ENCODE measurements around the gene RAB44. TPM values are rescaled to one million over a fixed set of nuclear protein-coding genes. Genes with fewer than 3 reads are reported as not detected.

RAB44 gene
- total RNA-seq, 5 donors from 2014 or later (not counting 1 experiment from before 2014, with no cell fraction given): 0.06 to 0.35 (median 0.09) TPM; not detected in 1

DNA sequence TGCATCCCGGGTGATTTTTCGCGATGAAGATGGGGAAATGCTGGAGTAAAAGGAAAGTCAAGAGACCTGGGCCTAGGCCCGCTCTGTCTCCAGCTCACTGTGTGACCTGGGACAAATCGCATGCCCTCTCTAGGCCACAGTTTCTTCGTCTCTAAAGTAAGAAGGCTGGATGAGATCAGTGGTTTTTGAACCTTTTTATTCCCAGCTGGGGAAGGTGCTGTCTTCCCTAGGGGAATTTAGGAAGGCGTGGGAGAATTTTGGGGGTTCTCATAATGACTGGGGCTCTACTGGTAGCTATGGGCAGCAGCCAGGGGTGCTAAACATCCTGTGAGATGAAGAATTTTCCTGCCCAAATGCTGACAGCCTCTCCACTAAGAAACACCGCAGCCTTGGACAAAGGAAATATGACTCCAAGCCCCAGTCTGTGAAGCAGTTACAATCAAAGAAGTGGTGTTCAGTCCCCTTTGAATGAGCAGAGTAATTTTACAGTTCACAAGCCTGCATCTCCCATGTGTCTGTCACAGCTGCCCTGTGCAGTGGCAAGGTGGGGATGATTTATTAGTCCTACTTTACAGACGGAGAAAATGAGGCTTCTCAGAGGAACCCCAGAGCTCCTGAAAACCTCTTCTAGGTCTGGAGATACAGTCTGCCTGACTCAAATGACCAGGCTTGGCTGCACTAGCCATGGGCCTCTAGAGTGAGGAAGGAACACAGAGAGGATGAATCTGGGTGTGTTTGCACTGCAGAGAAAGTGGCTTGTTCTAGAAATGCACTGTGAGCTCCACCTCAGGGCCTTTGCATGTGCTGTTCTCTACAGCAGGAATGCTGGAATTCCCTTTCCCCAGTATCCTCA lies 57.2 kb downstream of the RAB44 start:
- peak overlapping the region in 1 of 3 donors; percentile 71 for H3K4me3 Mint-ChIP-seq
- Histone ChIP-seq H3K4me3 (ENCODE audit: control insufficient read depth in 1 of 2, extremely low read depth in 1 of 2, low read length in 1 of 2) (no peak overlapping the region), H3K36me3 (ENCODE audit: control insufficient read depth in 2 of 2, extremely low read depth in 1 of 2, insufficient read depth in 1 of 2, low read length in 1 of 2) (no peaks in the 10 kb centered on the region), H3K9me3 (no peaks in the 10 kb centered on the region), H3K4me1 (ENCODE audit: control insufficient read depth in 1 of 2, extremely low read depth in 1 of 2, insufficient read depth in 2 of 2, low read length in 2 of 2) (peaks cover 7 to 72% of the 10 kb centered on the region in 2 experiments), H3K27me3 (replicated peaks in 1 of 2; ENCODE audit: control insufficient read depth in 2 of 2, extremely low read depth in 1 of 2, insufficient read depth in 2 of 2, low read length in 1 of 2) (no peaks in the 10 kb centered on the region), H3K27ac (ENCODE audit: low read length) (peak overlapping the region; percentile 91)
- ChIA-PET POLR2A (interaction anchor here (0.6 to 1.0 kb wide), 2 partner anchors 74 to 160 kb away, joined by 3 to 7 read pairs; no protein-coding TSS in a partner anchor), CTCF (interaction anchor here (0.5 to 2.0 kb wide), 8 partner anchors 9 to 206 kb away, joined by 3 to 11 read pairs (median 4); no protein-coding TSS in a partner anchor)
- ATAC-seq (replicated peaks in 1 of 4) (no peak), DNase-seq (no peak)
- H3K27ac Mint-ChIP-seq: peak overlapping the region; percentile 86 to 97
- H3K9me3 Mint-ChIP-seq: peaks cover 0 to 4% (median 0%) of the 10 kb centered on the region in 3 donors
- H3K36me3 Mint-ChIP-seq: no peaks in the 10 kb centered on the region
- no peaks in the 10 kb centered on the region for H3K27me3 Mint-ChIP-seq
- peaks cover 32 to 74% (median 54%) of the 10 kb centered on the region in 3 donors for H3K4me1 Mint-ChIP-seq
- 95% methylated on average over 6 of the region's 9 CpGs for WGBS (ENCODE audit: insufficient coverage)

GRCh38 chr6:36755435-36756348 lies 58.1 kb downstream of the RAB44 start:
- Mint-ChIP-seq H3K27me3 (no peaks in the 10 kb centered on the region), H3K4me1 (peaks cover 32 to 74% (median 54%) of the 10 kb centered on the region in 3 donors)
- POLR2A ChIA-PET: interaction anchor here in 1 of 2 donors (0.6 to 1.0 kb wide), 3 partner anchors 76 to 607 kb away, joined by 3 to 6 read pairs (median 4); no protein-coding TSS in a partner anchor

DNA sequence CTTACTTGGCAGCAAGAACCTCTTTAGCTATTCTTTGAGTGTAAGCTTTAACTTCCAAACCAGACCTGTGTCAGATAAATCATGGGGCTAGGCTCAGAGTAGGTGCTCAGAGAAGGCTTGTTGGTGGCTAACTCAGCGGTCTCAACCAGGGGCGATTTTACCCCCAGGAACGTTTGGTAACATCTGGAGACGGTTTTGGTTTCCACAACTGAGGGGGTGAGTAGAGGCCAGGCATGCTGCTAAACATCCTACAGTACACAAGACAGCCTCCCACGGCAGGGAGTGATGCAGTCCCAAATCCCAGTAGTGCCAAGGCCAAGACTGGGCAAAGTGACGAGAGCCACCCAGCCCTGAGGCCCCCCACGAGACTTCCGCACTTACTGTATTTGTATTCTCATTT lies 59.2 kb downstream of the RAB44 start:
- POLR2A ChIA-PET: no interaction called here
- peak overlapping the region in 2 of 3 donors; percentile 2 to 31 for H3K4me3 Mint-ChIP-seq

More at GRCh38 chr6:36755435-36756348, 58.1 kb downstream of the RAB44 start:
- ATAC-seq (replicated peaks in 1 of 4) (peak; percentile 81 to 87 (median 84)), DNase-seq (peak; percentile 22 to 91 (median 61))
- Mint-ChIP-seq H3K9me3 (no peaks in the 10 kb centered on the region), H3K27ac (peak overlapping the region; percentile 86 to 97), H3K36me3 (no peaks in the 10 kb centered on the region), H3K4me3 (peak overlapping the region; percentile 31 to 71 (median 58))
- H3K27ac ChIP-seq (ENCODE audit: low read length): peak overlapping the region; percentile 91
- CTCF ChIA-PET: interaction anchor here (0.6 to 2.0 kb wide), 6 partner anchors 8 to 147 kb away, joined by 3 to 11 read pairs (median 4); no protein-coding TSS in a partner anchor
- H3K27me3 ChIP-seq (replicated peaks in 1 of 2; ENCODE audit: control insufficient read depth in 2 of 2, extremely low read depth in 1 of 2, insufficient read depth in 2 of 2, low read length in 1 of 2): peaks cover 0 to 3% of the 10 kb centered on the region in 2 experiments
- H3K4me3 ChIP-seq (ENCODE audit: control insufficient read depth in 1 of 2, extremely low read depth in 1 of 2, low read length in 1 of 2): no peak overlapping the region
- H3K9me3 ChIP-seq: no peaks in the 10 kb centered on the region
- peaks cover 7 to 72% of the 10 kb centered on the region in 2 experiments for H3K4me1 ChIP-seq (ENCODE audit: control insufficient read depth in 1 of 2, extremely low read depth in 1 of 2, insufficient read depth in 2 of 2, low read length in 2 of 2)
- WGBS (ENCODE audit: insufficient coverage): 7% methylated on average over 8 of the region's 19 CpGs
- H3K36me3 ChIP-seq (ENCODE audit: control insufficient read depth in 2 of 2, extremely low read depth in 1 of 2, insufficient read depth in 1 of 2, low read length in 1 of 2): no peaks in the 10 kb centered on the region

GRCh38 chr6:36757206-36757605 lies 59.6 kb downstream of the RAB44 start:
- Histone ChIP-seq H3K27ac (ENCODE audit: low read length) (peak overlapping the region; percentile 91), H3K4me3 (ENCODE audit: control insufficient read depth in 1 of 2, extremely low read depth in 1 of 2, low read length in 1 of 2) (no peak overlapping the region), H3K27me3 (replicated peaks in 1 of 2; ENCODE audit: control insufficient read depth in 2 of 2, extremely low read depth in 1 of 2, insufficient read depth in 2 of 2, low read length in 1 of 2) (peaks cover 0 to 3% of the 10 kb centered on the region in 2 experiments), H3K4me1 (ENCODE audit: control insufficient read depth in 1 of 2, extremely low read depth in 1 of 2, insufficient read depth in 2 of 2, low read length in 2 of 2) (peaks cover 7 to 67% of the 10 kb centered on the region in 2 experiments), H3K36me3 (ENCODE audit: control insufficient read depth in 2 of 2, extremely low read depth in 1 of 2, insufficient read depth in 1 of 2, low read length in 1 of 2) (no peaks in the 10 kb centered on the region), H3K9me3 (no peaks in the 10 kb centered on the region)
- Mint-ChIP-seq H3K9me3 (no peaks in the 10 kb centered on the region), H3K27ac (peak overlapping the region; percentile 86 to 97), H3K4me3 (peak overlapping the region in 2 of 3 donors; percentile 2 to 21), H3K4me1 (peaks cover 32 to 66% (median 51%) of the 10 kb centered on the region in 3 donors), H3K36me3 (no peaks in the 10 kb centered on the region), H3K27me3 (no peaks in the 10 kb centered on the region)
- CTCF ChIA-PET: interaction anchor here in 1 of 2 donors (3.2 kb wide), 1 partner anchor 142 kb away, joined by 20 read pairs; no protein-coding TSS in a partner anchor
- DNase-seq: peak in 14 of 35 experiments; percentile 9 to 66 (median 18)
- ATAC-seq (replicated peaks in 1 of 4): no peak
- POLR2A ChIA-PET: no interaction called here
- WGBS (ENCODE audit: insufficient coverage): 57% methylated on average over 2 of the region's 4 CpGs

More for the DNA sequence above, 59.2 kb downstream of the RAB44 start:
- H3K36me3 Mint-ChIP-seq: no peaks in the 10 kb centered on the region
- WGBS (ENCODE audit: insufficient coverage): 60% methylated on average over 3 of the region's 8 CpGs
- H3K36me3 ChIP-seq (ENCODE audit: control insufficient read depth in 2 of 2, extremely low read depth in 1 of 2, insufficient read depth in 1 of 2, low read length in 1 of 2): no peaks in the 10 kb centered on the region
- ATAC-seq (replicated peaks in 1 of 4): no peak
- CTCF ChIA-PET: no interaction called here
- peaks cover 32 to 69% (median 52%) of the 10 kb centered on the region in 3 donors for H3K4me1 Mint-ChIP-seq
- H3K27ac Mint-ChIP-seq: peak overlapping the region; percentile 86 to 97
- peaks cover 0 to 3% of the 10 kb centered on the region in 2 experiments for H3K27me3 ChIP-seq (replicated peaks in 1 of 2; ENCODE audit: control insufficient read depth in 2 of 2, extremely low read depth in 1 of 2, insufficient read depth in 2 of 2, low read length in 1 of 2)
- H3K9me3 Mint-ChIP-seq: no peaks in the 10 kb centered on the region
- peak overlapping the region; percentile 91 for H3K27ac ChIP-seq (ENCODE audit: low read length)
- no peak overlapping the region for H3K4me3 ChIP-seq (ENCODE audit: control insufficient read depth in 1 of 2, extremely low read depth in 1 of 2, low read length in 1 of 2)
- no peaks in the 10 kb centered on the region for H3K9me3 ChIP-seq
- peaks cover 7 to 71% of the 10 kb centered on the region in 2 experiments for H3K4me1 ChIP-seq (ENCODE audit: control insufficient read depth in 1 of 2, extremely low read depth in 1 of 2, insufficient read depth in 2 of 2, low read length in 2 of 2)
- no peak for DNase-seq
- no peaks in the 10 kb centered on the region for H3K27me3 Mint-ChIP-seq

DNA sequence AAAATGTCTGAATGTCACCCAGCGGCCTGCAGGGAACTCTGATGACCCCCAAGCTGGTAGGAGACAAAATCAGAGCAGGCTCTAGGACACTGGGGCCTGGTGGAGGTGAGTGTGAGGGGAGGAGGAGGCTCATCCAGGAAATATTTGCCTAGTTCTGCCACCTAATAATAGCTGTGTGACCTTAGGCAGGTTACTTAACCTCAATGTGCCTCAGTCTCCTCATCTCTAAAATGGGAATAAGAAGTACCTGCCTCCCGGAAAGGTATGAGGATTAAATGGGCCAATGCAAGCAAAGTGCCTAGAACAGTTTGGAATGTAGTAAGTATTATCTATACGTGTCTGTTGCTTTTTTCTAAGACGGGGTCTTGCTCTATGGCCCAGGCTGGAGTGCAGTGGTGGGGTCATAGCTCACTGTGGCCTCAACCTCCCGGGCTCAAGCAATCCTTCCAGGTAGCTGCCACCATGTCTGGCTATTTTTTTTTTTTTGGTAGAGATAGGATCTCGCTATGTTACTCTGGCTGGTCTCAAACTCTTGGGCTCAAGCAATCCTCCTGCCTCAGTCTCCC lies 60.4 kb downstream of the RAB44 start:
- ATAC-seq (replicated peaks in 1 of 4) (no peak), DNase-seq (no peak)
- CTCF ChIA-PET: interaction anchor here (0.6 to 3.7 kb wide), 8 partner anchors 12 to 417 kb away, joined by 3 to 20 read pairs (median 7); no protein-coding TSS in a partner anchor
- WGBS (ENCODE audit: insufficient coverage): 93% methylated on average over 4 of the region's 6 CpGs
- Mint-ChIP-seq H3K36me3 (no peaks in the 10 kb centered on the region), H3K4me1 (peaks cover 28 to 58% (median 44%) of the 10 kb centered on the region in 3 donors), H3K27ac (peak overlapping the region; percentile 50 to 97), H3K9me3 (no peaks in the 10 kb centered on the region), H3K27me3 (no peaks in the 10 kb centered on the region), H3K4me3 (no peak overlapping the region)
- Histone ChIP-seq H3K4me3 (ENCODE audit: control insufficient read depth in 1 of 2, extremely low read depth in 1 of 2, low read length in 1 of 2) (no peak overlapping the region), H3K27ac (ENCODE audit: low read length) (peak overlapping the region; percentile 91), H3K4me1 (ENCODE audit: control insufficient read depth in 1 of 2, extremely low read depth in 1 of 2, insufficient read depth in 2 of 2, low read length in 2 of 2) (peaks cover 7 to 58% of the 10 kb centered on the region in 2 experiments), H3K9me3 (no peaks in the 10 kb centered on the region), H3K27me3 (replicated peaks in 1 of 2; ENCODE audit: control insufficient read depth in 2 of 2, extremely low read depth in 1 of 2, insufficient read depth in 2 of 2, low read length in 1 of 2) (peaks cover 0 to 3% of the 10 kb centered on the region in 2 experiments), H3K36me3 (ENCODE audit: control insufficient read depth in 2 of 2, extremely low read depth in 1 of 2, insufficient read depth in 1 of 2, low read length in 1 of 2) (no peaks in the 10 kb centered on the region)
- POLR2A ChIA-PET: interaction anchor here in 1 of 2 donors (0.6 kb wide), 1 partner anchor 75 kb away, joined by 3 read pairs; no protein-coding TSS in a partner anchor
